Stimulated activated CD4-positive, alpha-beta T cell treated with anti-CD3 and anti-CD28 coated beads, TNF-alpha, amount 100 ng/mL, for 48 hours (primary cell): ENCODE measurements around the gene GOLGA6L7.
"Not testable (repeated sequence)": the region's sequence is repeated elsewhere in the genome, so short reads cannot be mapped to it uniquely, and the experiment has no call there.

Experiments used
- DNase-seq, 3 donors: peaks; one replicate each; pipeline ENCODE4 v3.0.0-alpha.2; 2020; ENCODE audit warnings: low read depth in 3 of 3

Gene GOLGA6L7, protein sequence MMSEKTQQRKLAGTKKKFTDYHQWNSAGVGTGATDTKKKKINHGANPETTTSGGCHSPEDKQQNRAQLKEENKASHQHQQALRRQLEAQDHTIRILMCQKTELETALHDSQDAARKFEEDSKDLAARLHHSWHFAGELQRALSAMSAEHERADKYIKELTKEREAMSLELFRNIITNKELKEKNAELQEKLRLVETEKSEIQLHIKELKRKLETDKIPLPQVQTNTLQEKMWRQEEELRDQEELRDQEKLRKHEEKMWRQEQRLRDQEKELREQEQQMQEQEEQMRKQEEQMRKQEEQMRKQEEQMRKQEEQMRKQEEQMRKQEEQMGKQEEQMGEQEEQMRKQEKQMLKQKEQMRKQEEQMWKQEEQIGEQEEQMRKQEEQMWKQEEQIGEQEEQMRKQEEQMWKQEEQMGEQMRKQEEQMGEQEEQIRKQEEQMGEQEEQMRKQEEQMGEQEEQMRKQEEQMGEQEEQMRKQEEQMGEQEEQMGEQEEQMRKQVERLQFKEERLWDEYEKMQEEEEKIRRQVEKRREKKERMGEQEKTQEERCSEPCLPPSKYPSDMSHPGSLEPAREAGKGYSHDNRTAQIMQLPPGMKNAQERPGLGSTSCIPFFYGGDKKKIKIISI

DNA sequence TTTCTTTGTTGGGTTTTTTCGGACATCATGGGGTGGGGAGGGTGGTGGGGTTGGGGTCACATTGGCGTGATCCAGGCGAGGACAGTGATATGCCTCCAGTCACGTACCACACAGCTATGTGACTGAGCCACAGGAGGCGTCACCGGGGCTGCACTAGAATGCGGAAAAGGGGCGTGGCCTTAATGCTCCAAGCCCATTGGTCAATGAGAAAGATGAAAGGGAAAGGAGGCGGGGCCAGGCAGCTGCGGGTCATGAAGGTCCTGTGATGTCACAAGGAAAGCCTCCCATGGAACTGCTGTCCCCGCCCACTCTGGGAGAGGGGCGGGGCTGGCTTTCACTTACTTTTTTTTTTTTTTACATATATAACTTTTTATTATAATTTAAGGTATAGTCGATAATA is at the start of gene GOLGA6L7:
Gene GOLGA6L7 (minus strand): TSS at position 124 of the 400 bp plus-strand sequence. CDS start 95 bp downstream, at position 29.
- DNase-seq, result peak in 1 of 3 donors; percentile 23

DNA sequence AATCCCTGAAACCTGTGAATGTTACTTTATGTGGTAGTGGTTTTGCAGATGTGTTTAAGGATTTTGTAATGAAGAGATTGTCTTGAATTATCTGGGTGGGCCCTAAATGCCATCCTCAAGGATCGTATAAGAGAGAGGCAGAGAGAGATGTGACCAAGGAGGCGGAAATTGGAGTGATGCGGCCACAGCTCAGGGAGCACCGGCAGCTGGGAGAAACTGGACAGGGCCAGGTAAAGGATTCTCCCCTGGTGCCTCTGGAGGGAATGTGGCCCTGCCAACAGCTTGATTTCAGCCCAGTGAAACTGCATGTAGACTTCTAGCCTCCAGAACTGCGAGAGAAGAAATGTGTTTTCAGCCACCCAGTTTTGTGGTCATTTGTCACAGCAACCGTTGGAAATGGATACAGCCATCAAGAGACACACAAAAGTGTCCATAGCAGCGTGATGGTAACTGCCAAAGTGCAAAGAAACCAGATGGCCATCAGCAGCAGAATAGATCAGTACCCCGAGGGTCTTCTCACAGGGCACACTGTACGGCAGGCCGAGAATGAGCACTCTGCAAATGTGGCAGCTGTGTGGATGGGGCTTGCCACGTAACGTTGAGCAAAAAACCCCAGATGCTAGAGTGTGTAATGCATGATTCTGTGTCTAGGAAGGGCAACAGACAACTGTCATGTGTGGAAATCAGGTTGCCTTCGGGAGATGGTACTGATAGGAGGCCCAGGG is 49.6 kb upstream of the GOLGA6L7 start:
- no peak for DNase-seq

DNA sequence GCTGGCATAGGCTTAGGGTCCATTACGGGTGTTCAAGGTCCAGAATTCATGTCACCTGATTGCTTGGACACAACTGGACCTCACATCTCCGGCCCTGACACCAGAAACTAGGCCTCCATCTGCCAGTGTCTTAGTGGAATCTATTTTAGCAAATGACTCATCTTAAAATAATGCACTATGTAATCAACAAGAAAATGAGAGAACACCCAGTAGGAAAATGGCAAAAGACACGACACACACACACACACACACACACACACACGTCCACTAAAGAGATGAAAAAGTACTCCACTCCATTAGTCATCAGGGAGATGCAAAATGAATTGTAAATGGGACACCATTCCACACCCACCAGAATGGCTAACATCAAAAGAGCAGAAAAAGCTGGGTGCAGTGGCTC is 48.5 kb upstream of the GOLGA6L7 start:
- DNase-seq, result no peak

DNA sequence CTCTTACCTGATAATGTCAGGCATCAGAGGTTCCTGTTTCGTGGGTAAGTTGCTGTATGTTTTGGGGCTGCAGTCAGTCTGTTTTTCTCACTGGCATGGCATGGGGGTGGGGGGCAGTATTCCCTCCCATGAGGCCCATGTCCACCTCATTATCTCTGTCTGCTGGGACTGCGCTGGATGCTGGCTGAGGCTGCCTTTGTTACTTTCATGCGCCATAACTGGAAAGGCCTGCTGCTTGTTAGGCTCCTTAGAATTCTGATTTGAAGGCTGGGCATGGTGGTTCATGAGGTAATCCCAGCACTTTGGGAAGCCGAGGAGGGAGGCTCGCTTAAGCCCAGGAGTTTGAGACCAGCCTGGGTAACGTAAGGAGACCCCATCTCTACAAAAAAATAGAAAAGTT is 47.1 kb upstream of the GOLGA6L7 start:
- no peak for DNase-seq

DNA sequence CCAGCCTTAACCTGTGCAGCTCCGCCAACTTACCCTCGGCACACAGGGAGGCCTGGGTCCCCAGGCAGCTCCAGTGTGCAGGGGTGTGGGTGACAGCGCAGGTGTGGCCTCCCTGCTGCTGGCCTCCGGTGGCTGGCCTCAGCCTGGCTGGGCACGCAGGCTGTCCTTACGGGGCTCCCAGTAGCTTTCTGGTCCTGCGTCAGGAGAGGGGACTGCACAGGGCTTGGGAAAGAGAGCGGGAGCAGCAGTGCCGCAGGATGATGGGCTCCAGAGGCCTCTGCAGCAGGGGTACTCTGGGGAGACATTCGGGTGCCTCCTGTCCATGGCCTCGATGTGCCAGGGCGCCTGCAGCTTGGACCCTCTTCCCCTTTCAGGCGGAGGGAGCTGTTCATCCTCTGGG is 46.7 kb upstream of the GOLGA6L7 start:
- DNase-seq, result no peak

DNA sequence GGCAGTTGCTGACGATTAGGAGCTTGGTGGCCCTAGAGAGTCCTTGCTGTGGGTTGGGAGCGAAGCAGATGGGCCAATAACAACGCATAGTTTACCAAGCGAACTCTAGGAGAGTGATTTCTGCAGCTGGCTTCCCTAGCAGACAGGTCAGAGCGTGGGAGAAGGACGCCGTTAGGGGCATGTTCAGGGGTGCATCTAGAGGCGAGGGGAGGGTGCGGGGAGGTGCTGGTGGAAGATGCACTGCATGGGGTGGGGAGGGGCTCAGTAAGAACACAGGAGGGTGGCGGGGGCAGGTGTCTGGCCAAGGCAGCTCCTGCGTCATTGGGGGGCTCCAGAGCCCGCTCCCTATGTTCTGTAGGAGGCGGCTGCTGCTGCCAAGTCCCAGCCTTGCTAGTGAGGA is 46.2 kb upstream of the GOLGA6L7 start:
- no peak for DNase-seq

DNA sequence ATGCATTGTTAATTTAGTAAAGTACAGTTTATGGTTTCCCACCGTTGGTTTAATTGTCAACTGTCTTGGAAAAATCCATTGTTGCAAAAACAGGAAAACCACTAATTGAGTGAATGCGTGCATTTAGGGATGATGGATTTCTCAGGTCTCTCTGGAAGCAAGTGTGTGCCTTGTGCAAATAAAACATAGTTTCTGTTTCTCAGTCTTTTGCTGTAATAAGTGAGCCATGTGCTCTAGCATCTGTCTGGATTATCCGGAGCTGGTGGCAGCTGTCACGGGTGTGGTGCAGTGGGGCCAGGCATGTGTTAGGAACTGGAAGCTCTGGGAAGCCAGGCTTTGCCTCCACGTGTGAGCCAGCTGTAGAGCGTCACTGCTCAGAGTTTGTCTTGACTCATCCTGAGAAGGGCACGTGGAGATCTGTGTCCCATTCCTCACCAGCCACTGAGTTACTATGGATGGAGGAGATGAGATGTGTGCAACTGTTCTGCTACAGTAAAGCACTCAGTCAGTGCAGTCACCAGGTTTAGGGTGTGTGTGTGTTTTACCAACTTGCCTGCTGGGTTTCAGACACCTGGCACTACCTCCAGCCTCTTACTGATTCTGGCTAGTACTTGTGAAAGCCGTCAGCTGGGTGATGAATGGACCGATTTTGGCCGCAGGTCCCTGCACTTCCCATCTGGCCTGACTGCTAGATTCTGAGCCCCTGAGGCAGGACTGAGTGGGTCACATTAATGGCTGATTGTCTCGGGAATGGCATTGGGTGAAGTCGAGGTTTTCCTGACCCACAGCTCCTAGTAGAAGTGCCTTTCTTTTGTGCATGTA is 44.6 kb upstream of the GOLGA6L7 start:
- no peak for DNase-seq

DNA sequence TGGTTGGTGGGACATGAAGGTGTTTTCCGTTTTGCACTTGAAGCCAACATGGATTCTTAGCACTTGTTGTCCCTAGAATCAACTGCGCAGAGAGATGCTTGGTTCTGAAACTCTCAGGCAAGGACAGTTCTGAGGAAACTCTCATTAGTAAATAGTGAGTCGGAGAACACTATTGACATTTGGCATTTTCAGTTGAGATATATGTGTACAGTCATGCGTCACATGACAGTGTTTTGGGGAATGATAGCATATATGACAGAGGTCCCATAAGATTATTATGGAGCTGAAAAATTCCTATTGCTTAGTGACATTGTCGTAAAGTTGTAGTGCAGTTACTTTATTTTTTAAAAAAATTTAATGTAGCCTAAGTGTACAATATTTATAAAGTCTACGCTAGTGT is 43.1 kb upstream of the GOLGA6L7 start:
- no peak for DNase-seq

DNA sequence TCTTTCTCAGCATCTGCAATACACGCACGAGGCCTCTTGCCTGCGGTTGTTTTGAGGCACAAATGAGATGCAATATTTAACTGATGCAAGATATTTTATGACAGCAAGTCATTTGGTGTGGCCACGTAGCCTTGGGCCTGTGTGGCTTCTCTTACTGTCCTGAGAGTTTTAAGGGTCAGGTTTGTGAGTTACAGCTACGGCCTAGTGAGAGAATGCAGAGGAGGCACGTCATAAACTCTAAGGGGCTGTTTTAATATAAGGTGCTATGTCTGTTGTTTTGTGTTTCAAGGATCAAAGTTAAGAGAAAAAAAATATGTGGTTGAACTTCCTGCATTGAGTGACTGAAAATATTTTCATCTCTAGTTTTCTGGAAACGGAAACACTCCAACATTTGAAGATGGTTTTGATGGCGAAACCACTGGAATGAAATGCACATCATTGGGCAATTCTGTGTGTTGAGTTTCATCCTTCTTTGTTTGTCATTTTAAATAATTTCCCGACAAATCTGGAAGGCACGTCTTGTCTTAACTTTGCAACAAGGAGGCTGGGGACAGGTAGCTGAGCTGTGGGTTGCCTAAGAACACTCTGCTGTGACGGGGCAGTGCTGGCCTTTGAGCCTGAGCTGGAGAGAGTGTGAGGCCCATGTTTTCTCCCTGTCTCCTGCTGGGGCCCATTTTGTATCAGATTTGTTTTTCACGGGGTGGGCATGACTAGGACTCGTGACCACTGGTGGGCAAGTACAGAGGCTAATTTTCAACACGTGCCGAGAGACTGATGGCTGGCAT is 42.5 kb upstream of the GOLGA6L7 start:
- DNase-seq, result no peak

DNA sequence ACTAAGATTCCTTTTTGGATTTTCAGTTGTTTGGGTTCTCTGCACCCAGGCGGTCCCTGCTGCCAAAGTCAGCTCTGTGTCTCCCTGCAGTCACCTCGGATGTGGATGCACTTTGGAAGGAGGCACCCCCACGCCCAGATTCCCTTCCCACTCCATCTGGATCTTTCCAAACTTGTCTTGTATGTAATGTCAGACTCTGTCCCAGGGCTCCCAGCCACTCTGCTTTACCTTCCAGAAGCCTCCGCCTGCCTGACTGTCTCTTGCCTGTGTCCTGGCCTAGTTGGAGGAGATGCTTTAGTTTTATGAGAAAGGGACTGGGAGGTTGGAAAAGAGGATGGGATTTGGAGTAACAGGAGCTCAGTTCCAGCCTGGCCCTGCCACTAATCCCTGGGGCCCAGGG is 41.8 kb upstream of the GOLGA6L7 start:
- not testable (repeated sequence) for DNase-seq

DNA sequence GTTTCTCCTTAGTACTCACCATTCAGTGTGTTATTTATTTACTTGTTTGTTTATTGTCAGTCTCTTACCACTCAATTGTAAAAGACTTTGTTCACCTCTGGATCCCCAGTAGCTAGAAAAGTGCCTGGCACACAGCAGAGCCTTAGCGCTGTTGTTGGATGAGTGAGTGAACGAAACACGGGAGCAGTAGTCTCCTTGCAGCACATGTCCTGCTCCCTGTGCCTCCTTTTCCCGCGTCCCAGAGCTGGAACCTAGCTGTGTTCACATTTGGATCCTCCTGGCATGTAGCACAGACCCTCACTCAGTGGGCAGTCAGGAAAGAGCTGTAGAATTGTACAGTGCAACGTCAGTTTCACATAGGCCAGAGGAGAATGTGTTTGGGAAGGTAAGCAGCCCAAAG is 41.4 kb upstream of the GOLGA6L7 start:
- not testable (repeated sequence) for DNase-seq

DNA sequence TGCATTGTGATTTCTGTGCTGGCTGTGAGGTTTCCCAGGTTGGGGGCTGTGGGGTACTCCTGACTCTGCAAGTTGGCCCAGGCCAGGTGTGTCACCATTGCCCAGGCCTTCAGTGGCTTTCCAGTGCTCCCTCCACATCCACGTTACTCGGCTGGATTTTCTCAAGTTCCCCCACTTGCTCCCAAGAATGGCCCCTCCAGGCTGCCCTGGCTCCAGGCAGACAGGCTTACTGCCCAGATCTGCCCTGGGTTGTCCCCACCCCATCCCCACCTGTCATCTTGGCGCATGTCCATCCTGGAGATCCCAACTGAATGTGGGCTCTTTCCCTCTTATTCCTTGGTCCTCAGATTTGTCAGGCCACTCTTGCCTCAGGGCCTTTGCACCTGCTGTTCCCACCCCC is 40.9 kb upstream of the GOLGA6L7 start:
- no peak for DNase-seq

DNA sequence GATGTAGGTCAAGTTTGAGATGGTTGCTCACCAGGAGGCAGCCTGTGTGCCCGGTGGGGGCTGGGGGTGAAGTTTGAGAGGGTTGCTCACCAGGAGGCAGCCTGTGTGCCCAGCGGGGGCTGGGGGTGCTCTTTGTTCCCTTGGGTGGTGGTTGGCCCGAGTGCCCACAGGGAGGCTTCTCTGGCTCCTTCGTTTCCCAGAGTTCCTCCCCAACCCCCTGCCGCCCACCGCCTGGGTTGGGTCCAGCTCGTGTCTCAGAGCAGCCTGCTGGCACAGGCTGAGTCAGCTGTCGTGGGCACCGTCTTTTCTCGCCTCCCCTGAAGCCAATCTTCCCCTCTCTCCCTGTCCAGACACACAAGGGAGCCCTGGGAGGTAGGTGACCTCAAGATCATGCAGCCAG is 40.5 kb upstream of the GOLGA6L7 start:
- no peak for DNase-seq

DNA sequence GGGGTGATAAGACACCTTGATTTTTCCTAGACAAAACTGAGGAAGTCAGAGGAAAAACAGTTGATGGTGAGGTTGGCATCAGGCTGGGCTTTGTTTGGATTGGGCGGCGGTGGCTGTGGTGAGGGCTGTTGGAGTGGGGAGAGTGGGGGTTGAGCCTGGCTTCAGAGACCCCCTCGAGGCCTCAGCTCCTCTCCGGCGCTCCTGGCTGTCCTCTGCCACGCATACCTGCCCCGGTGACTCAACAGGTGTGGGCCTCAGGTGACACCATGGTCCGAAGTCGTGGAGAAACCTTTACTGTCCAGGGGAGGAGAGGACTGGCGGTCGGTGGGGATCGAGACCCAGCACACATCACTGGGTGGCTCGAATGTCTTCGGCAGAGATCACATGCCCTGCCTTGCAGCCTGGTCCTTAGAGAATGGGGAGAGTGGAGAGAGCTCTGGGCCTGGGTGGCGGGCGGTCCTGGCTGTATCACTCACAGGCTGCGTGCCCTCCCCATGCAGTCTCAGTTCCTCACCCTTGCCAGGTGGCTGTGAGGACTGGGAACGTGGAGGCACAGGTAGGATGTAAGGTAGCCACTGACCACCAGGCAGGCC is 40.0 kb upstream of the GOLGA6L7 start:
- no peak for DNase-seq

DNA sequence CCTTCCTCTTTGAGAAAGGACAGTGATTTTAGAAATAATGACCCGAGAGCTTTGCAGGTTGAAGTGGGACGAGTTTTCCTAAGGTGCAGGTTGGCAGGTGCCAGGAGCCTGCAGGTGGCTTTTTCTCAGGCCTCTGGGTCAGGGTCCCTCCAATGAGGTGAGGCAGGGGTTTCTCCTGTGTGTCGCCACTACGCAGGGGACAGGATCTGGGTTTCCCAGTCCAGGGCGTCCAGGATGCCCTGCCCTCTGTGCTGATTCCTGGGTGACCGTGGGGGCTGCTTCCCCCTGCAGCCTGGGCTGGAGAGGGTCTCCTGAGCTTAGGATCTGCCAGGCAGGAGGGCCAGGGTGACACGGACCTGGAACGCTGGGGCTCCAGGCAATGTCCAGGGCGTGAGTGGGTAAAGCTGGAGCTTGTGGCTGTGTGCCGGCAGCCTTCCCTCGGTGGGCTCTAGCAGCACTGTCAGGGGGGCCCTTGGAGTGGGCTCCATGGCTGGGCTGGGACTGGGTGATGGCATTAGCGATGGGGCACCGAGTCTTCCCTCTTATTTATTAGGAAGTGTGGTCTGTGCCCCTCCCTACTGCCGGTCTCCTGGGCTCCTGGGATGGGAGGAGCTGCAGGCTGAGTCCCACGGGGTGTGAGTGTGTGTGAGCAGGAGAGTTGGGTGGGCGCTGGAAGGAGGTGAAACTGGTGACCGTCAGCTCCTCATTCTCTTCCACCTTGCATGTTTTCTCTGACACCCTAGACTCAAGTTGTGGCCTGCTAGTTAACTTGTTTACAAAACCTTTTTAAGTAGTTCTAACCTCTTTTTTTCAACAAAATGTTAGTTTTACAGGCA is 39.1 kb upstream of the GOLGA6L7 start:
- no peak for DNase-seq

DNA sequence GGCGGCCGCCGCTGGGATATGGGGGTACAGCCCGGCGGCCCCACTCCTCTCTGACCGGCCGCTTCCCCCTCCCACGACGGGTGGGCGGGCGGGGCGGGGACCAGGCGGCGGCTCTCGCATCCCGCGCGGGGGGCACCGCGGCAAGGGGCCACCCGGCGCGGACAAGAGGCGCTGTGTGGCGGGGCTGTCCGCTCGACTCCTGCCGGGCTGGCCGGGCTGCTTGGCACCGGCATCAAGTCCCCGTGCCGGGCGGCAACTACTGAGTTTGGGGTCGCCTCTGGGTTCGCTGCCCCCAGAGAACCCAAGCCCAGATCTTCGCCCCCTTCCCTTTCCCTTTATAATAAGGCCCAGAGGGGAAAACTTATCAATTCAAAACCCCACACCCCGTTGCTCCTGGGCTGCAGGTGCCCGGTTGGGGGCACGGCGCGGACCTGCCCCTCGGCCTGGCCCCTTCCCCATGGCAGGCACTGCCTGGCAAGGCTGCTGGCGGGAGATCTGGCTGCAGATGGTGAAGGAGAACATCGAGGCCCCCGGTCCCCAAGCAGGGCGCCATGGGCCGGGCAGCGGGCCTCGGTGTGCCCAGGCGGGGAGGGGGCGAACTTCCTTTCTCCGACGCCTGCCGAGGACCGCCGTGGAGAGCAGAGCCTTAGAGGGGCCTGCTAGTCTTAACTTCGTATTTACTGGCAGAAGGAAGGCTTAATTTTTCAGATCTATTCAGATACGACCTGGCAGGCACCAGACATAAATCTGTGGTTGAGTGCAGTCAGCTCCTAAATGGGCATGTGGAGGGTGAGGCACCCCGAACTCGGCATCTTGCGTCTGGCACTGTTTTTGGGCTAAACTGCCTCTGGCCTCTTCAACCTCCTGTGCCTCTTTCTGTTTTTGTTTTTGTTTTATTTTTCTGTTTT is 38.2 kb upstream of the GOLGA6L7 start:
- no peak for DNase-seq

DNA sequence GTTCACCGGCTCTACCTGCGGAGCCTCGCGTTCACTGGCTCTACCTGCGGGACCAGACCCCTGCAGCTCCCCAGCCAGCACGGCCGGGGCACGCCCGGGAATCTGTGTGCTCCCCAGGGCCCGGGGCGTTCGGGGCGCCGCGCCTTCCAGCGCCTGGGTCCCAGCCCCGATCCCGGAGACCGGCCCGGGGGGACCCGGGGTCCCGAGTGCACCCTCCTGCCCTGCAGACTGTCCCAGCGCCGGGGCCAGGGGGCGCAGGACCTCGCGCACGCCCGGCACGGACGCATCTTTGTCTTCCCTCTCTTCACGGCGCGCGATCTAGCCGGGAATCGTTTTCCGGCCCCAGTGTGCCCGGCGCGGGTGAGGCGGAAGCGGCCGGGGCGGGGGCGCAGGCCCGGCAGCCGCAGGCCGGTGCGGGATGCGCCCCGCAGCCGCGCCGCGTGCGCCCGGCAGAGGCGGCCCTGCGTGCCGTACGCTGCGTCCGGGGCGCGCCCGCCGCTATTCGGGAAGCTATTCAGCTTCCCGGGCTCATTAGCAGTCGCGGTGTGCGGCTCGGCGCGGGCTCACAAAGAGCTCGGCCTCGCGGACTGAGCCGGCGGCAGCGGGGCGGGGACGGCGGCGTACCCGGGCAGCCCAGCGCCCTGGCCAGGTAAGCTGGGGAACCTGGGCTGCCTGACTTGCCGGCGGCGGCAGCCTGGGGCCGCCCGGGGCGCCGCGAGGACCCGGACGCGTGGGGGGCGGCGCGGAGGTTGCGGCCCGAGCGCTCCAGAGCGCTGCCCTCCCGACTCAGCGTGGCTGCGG is 37.4 kb upstream of the GOLGA6L7 start, which contains the start of gene APBA2:
Gene APBA2 (plus strand): TSS at position 345 of the 801 bp plus-strand sequence. CDS start 167,911 bp downstream, outside the sequence.
- DNase-seq, result peak in 1 of 3 donors; percentile 31
